HG02588 (cell line): ENCODE measurements around the gene GLRX.
"Not testable (repeated sequence)": the region's sequence is repeated elsewhere in the genome, so short reads cannot be mapped to it uniquely, and the experiment has no call there.

Experiments
- ATAC-seq: cut with Tn5 transposase; IDR thresholded peaks from one replicate; pipeline ENCODE4 v1.9.1; 2021; ENCODE audit warnings: mild to moderate bottlenecking, moderate library complexity; ENCODE audit not compliant: unreplicated experiment

The GLRX gene

GRCh38 chr5:95830226-95830625 lies 7.7 kb upstream of the GLRX start:
- ATAC-seq: no peak

GRCh38 chr5:95827892-95828246 lies 5.3 kb upstream of the GLRX start:
- no peak for ATAC-seq

GRCh38 chr5:95826949-95827891 lies 4.7 kb upstream of the GLRX start:
- ATAC-seq: no peak

GRCh38 chr5:95825495-95825894 lies 3.0 kb upstream of the GLRX start:
- ATAC-seq: no peak

GRCh38 chr5:95824747-95825146 lies 2.2 kb upstream of the GLRX start:
- no peak for ATAC-seq

GRCh38 chr5:95823738-95824609 lies 1.4 kb upstream of the GLRX start:
- ATAC-seq: peak; percentile 42

GRCh38 chr5:95823218-95823737 lies 752 bp upstream of the GLRX start:
- no peak for ATAC-seq

- ATAC-seq: peak; percentile 30
Observed at GRCh38 chr5:95822043-95822541, 434 bp downstream of the GLRX start.

GRCh38 chr5:95821110-95822021 lies 1.2 kb downstream of the GLRX start:
- ATAC-seq: no peak

GRCh38 chr5:95818181-95819147 lies 4.1 kb downstream of the GLRX start:
- ATAC-seq: no peak

GRCh38 chr5:95817430-95817829 lies 5.1 kb downstream of the GLRX start:
- ATAC-seq: no peak

GRCh38 chr5:95816776-95817175 lies 5.8 kb downstream of the GLRX start:
- no peak for ATAC-seq

GRCh38 chr5:95816341-95816740 lies 6.2 kb downstream of the GLRX start:
- no peak for ATAC-seq

GRCh38 chr5:95815155-95815729 lies 7.3 kb downstream of the GLRX start:
- no peak for ATAC-seq

GRCh38 chr5:95813035-95813434 lies 9.5 kb downstream of the GLRX start:
- not testable (repeated sequence) for ATAC-seq

- ATAC-seq: no peak
Observed at GRCh38 chr5:95812074-95812471, 10.5 kb downstream of the GLRX start.

- not testable (repeated sequence) for ATAC-seq
Observed at GRCh38 chr5:95811461-95812073, 11.0 kb downstream of the GLRX start.

- not testable (repeated sequence) for ATAC-seq
Observed at GRCh38 chr5:95811126-95811423, 11.5 kb downstream of the GLRX start.
